Omental fat pad (tissue), 4 donors: ENCODE measurements around the gene DYNLT1. TPM values are rescaled to one million over a fixed set of nuclear protein-coding genes. Genes with fewer than 3 reads are reported as not detected.

Experiments used
- ATAC-seq: fragments of 150-250 bp; one replicate; pipeline ENCODE4 v1.9.1; 2016; ENCODE audit warnings: mild to moderate bottlenecking, moderate library complexity; ENCODE audit not compliant: low FRiP score
- DNase-seq: peaks from one replicate; pipeline ENCODE4 v3.0.0-alpha.2; 2019; ENCODE audit warnings: low spot score
- total RNA-seq, 4 donors: library from RNA; depleted of rRNA; stranded (reverse); fragments of >200 nt; gene quantifications; one replicate each; pipeline ENCODE4 v1.1.0, GENCODE V29; 2016
- TF ChIP-seq, protein P1 (sequence below), 3 donors: fragments of 450-650 bp; IDR thresholded peaks; one replicate each; pipeline ENCODE4 v1.5.1; 2016 to 2017; ENCODE audit warnings: antibody characterized with exemption in 3 of 3, mild to moderate bottlenecking in 3 of 3, moderate library complexity in 2 of 3

The DYNLT1 gene
- 10 to 100 TPM; 43.8 to 70.4 (median 60.7) TPM for total RNA-seq

DNA sequence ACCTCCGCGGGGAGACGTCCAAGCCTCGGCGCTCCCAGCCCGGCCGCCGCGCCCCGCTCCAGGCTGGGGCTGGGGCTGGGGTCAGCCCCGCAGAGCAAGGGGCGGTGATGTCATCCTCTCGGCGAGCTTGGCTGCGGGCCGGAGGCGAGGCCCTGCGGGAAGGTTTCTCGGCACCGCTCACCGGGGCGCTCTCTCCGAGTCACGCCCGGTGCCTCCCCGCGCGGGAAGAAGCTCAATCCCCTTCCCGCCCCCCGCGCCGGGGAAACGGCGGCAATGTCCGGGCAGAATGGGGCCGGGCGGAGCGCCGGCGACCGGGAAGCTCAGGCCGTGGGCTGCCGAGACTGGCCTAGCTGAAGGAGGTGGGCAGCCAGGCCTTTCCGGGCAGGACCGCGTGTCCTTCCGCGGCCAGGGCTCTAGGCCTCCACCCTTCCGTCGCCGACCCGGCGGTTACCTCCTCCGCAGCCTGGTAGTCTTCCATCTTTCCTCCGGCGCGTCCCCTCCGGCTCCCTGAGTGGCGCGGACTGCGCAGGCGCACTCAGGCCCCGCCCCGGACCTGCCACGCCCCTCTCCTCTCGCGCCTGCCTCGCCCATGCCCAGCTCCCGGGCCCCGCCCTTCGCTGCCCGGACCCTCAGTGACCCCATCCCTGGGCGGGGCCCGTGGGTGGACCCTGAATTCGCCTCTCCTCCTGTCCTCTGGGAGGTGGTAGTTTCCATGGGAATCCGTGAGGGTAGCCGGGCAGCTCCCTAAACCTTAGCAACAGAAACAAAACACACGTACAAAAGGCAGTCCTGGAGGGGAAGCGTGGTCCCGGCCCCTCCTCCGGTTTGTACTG is at the start of gene DYNLT1:
Gene DYNLT1 (minus strand): TSS at position 513 of the 833 bp plus-strand sequence. CDS start 35 bp downstream, at position 478.
- ATAC-seq = peak; percentile 90
- peak; percentile 88 for DNase-seq
- TF ChIP-seq, protein P1, sequence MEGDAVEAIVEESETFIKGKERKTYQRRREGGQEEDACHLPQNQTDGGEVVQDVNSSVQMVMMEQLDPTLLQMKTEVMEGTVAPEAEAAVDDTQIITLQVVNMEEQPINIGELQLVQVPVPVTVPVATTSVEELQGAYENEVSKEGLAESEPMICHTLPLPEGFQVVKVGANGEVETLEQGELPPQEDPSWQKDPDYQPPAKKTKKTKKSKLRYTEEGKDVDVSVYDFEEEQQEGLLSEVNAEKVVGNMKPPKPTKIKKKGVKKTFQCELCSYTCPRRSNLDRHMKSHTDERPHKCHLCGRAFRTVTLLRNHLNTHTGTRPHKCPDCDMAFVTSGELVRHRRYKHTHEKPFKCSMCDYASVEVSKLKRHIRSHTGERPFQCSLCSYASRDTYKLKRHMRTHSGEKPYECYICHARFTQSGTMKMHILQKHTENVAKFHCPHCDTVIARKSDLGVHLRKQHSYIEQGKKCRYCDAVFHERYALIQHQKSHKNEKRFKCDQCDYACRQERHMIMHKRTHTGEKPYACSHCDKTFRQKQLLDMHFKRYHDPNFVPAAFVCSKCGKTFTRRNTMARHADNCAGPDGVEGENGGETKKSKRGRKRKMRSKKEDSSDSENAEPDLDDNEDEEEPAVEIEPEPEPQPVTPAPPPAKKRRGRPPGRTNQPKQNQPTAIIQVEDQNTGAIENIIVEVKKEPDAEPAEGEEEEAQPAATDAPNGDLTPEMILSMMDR (IDR thresholded peaks at IDR 0.05) = no peak

DNA sequence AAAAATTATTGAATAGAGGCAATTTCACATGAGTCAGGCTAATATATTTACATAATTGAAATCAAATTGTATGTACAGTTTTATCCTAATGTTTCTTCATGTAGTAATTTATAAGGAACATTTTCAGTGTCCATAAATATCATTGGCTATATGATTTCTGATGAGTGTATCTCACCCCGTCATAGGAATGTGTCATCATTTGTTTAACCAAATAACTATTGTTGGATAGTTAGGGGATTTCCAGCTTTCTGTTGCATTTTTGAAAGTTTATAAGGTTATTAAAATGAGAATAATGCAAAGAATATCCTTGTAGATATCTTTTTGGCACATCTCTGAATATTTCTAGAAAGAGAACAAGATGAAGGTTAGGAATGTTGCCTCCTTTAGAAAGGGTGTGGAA is 44.3 kb upstream of the DYNLT1 start:
- TF ChIP-seq, protein P1 (IDR thresholded peaks at IDR 0.05) = no peak
- no peak for ATAC-seq
- DNase-seq = no peak

DNA sequence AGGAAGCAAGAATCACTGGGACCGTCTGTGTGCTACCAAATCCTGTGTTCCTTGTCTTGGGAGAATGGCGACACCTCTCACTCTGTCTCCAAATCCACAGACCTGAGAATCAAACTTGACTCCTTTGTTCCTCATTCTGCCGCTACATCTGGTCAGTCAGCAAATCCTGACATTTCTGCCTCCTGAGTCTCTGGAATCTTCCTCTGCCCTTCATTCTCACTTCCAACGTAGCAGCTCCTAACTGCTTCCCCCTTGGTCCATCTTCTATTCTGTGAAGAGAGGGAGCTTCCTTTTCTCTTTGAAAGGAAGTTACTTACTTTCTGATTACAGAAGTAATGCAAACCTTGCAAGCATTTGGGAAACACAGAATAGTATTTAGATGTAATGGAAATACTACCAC is 43.0 kb upstream of the DYNLT1 start:
- TF ChIP-seq, protein P1 (IDR thresholded peaks at IDR 0.05) = no peak
- ATAC-seq = no peak
- DNase-seq = no peak

DNA sequence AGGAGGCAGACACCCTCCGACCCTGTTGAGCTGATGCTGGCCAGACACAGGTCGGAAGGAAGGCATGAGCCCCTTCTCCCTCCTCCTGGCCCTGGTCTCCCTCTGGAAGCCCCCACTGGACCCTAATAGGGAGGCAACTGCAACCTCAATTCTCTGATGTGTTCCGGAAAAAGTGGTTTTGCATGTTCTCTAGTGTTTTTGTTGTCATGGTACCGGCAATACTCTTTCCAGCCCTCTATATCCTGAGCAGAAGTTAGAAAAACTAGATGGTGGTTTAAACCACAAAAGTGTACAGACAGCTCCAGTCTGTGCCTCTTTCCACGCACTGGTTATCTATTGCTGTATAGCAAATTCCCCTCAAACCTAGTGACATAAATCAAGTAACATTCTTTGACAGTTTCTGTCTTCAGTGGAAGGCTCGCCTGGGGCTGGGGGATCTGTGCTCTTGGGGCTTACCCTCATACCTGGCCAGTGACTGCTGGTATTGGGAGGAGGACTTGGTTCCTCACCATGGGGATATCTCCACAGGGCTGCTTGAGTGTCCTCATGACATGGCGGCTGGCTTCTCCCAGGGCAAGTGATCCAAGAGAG is 42.3 kb upstream of the DYNLT1 start:
- ATAC-seq (no peak), DNase-seq (no peak)
- TF ChIP-seq, protein P1 (IDR thresholded peaks at IDR 0.05) = no peak

DNA sequence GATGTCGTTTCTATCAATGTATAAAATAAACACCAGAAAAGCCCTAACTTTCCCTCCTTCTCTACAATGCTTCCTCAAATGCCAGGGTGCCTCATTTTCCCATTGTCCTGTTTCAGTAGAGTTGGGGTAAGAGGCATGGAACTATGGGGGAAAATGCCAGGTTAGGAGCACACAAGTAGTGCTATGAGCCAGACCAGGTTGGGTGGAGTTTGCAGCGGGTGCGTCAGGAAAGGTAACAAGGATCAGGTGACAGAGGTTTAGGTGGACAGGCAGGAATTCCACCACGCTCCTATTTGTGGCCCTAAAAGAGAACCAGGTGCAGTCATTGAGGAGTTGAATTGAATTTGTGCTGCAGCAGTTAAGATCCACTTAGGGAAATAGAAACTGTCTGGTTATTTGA is 41.8 kb upstream of the DYNLT1 start:
- DNase-seq = no peak
- ATAC-seq = no peak
- TF ChIP-seq, protein P1 (IDR thresholded peaks at IDR 0.05) = no peak

DNA sequence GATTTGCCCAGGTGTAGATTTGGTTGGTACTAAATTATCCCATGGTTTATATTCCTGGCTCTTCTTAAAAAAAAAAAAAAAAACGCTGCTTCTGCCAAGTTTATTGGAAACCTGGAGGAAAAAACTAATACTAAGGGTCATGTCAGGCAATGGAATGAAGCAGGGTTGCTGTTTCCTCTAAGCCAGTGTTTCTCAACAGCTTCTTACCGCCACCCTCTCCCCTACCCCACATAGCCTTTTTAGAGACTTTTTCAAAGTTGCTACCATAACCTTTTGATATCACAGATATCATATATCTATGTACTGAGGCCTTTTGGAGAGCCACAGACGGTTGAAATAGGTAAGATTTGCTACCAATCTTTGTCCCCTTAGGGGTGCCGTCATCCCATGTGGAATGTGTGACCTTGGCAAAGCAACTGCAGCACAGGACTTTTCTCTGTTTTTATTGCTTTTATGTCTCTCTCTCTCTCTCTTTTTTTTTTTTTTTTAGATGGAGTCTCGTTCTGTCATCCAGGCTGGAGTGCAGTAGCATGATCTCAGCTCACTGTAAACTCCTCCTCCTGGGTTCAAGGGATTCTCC is 40.3 kb upstream of the DYNLT1 start:
- ATAC-seq (peak; percentile 75), DNase-seq (no peak)
- TF ChIP-seq, protein P1 (IDR thresholded peaks at IDR 0.05) = no peak
